Urinary bladder (tissue), 4 donors: ENCODE measurements around the gene LMOD1. TPM values are rescaled to one million over a fixed set of nuclear protein-coding genes. Genes with fewer than 3 reads are reported as not detected.

Experiments used
- DNase-seq: peaks from one replicate; pipeline ENCODE4 v3.0.0-alpha.2; 2015; ENCODE audit errors: extremely low spot score
- H3K27ac ChIP-seq: one replicate; pipeline ENCODE4 v1.5.1; 2013; ENCODE audit warnings: low read depth, mild to moderate bottlenecking, moderate library complexity
- H3K36me3 ChIP-seq: one replicate; pipeline ENCODE4 v1.6.1; 2013; ENCODE audit warnings: mild to moderate bottlenecking, moderate library complexity; ENCODE audit not compliant: insufficient read depth
- H3K4me1 ChIP-seq: one replicate; pipeline ENCODE4 v1.6.1; 2013; ENCODE audit warnings: mild to moderate bottlenecking, moderate library complexity; ENCODE audit not compliant: insufficient read depth
- H3K4me3 ChIP-seq: one replicate; pipeline ENCODE4 v1.5.1; 2013; ENCODE audit warnings: low read depth, low read length
- WGBS: extraction: QIAGEN DNeasy Blood & Tissue Kit; methylation state at CpG from one replicate; pipeline ENCODE4 v1.1.7; 2013; 5-methylcytosine and 5-hydroxymethylcytosine counted together
- polyA plus RNA-seq: library from polyadenylated mRNA; stranded (reverse); fragments of 200-250 nt; gene quantifications from one replicate; pipeline ENCODE4 v1.2.3, GENCODE V29; 2013
- total RNA-seq: library from RNA; depleted of rRNA; stranded (reverse); fragments of >200 nt; gene quantifications from one replicate; pipeline ENCODE4 v1.2.3, GENCODE V29; 2014
- donor health status: healthy with polysubstance abuse.
- donor health status: healthy.

The LMOD1 gene
- total and polyA plus RNA-seq, 2 donors = 71.7 to 731 TPM

GRCh38 chr1:201889090-201889968 is 57.0 kb downstream of the LMOD1 start:
- WGBS = 18% methylated on average over 33 of the region's 33 CpGs
- H3K4me1 ChIP-seq = no peaks in the 10 kb centered on the region
- no peak overlapping the region for H3K27ac ChIP-seq
- DNase-seq = no peak
- H3K36me3 ChIP-seq = no peaks in the 10 kb centered on the region
- H3K4me3 ChIP-seq = peak overlapping the region; percentile 72

- H3K36me3 ChIP-seq = no peaks in the 10 kb centered on the region
- no peaks in the 10 kb centered on the region for H3K4me1 ChIP-seq
- 3% methylated on average over 49 of the region's 49 CpGs for WGBS
- peak within 1 kb of the TSS; percentile 72 for H3K4me3 ChIP-seq
- DNase-seq = no peak
- no peak within 1 kb of the TSS for H3K27ac ChIP-seq
These were observed 57.9 kb downstream of the LMOD1 start, which contains the start of gene SHISA4 for GRCh38 chr1:201888282-201889089. Gene SHISA4 (plus strand): TSS chr1:201888898. CDS start chr1:201888995, 97 bp downstream.

GRCh38 chr1:201887116-201887866 is 59.1 kb downstream of the LMOD1 start:
- no peak for DNase-seq
- H3K27ac ChIP-seq = no peak overlapping the region
- no peaks in the 10 kb centered on the region for H3K4me1 ChIP-seq
- no peaks in the 10 kb centered on the region for H3K36me3 ChIP-seq
- 79% methylated on average over 5 of the region's 5 CpGs for WGBS
- no peak overlapping the region for H3K4me3 ChIP-seq

GRCh38 chr1:201886103-201886885 is 60.1 kb downstream of the LMOD1 start:
- no peak overlapping the region for H3K4me3 ChIP-seq
- no peaks in the 10 kb centered on the region for H3K36me3 ChIP-seq
- no peak for DNase-seq
- WGBS = 85% methylated on average over 9 of the region's 9 CpGs
- H3K4me1 ChIP-seq = no peaks in the 10 kb centered on the region
- no peak overlapping the region for H3K27ac ChIP-seq

- 75% methylated on average over 6 of the region's 6 CpGs for WGBS
- Histone ChIP-seq H3K36me3 (no peaks in the 10 kb centered on the region), H3K27ac (no peak overlapping the region), H3K4me1 (no peaks in the 10 kb centered on the region), H3K4me3 (no peak overlapping the region)
- no peak for DNase-seq
These were observed 60.7 kb downstream of the LMOD1 start for GRCh38 chr1:201885531-201886075.

GRCh38 chr1:201884425-201884824 is 61.9 kb downstream of the LMOD1 start:
- DNase-seq = no peak
- WGBS = 52% methylated on average over 1 of the region's 1 CpG
- no peak overlapping the region for H3K27ac ChIP-seq
- H3K4me3 ChIP-seq = no peak overlapping the region
- no peaks in the 10 kb centered on the region for H3K36me3 ChIP-seq
- no peaks in the 10 kb centered on the region for H3K4me1 ChIP-seq

GRCh38 chr1:201883786-201884185 is 62.6 kb downstream of the LMOD1 start:
- WGBS = 38% methylated on average over 7 of the region's 7 CpGs
- Histone ChIP-seq H3K27ac (no peak overlapping the region), H3K4me1 (no peaks in the 10 kb centered on the region), H3K36me3 (no peaks in the 10 kb centered on the region), H3K4me3 (no peak overlapping the region)
- DNase-seq = no peak

GRCh38 chr1:201883266-201883665 is 63.1 kb downstream of the LMOD1 start:
- Histone ChIP-seq H3K4me3 (no peak overlapping the region), H3K4me1 (no peaks in the 10 kb centered on the region), H3K36me3 (no peaks in the 10 kb centered on the region), H3K27ac (no peak overlapping the region)
- DNase-seq = no peak
- 78% methylated on average over 3 of the region's 3 CpGs for WGBS

- no peaks in the 10 kb centered on the region for H3K36me3 ChIP-seq
- H3K27ac ChIP-seq = no peak overlapping the region
- no peak overlapping the region for H3K4me3 ChIP-seq
- H3K4me1 ChIP-seq = no peaks in the 10 kb centered on the region
- 68% methylated on average over 2 of the region's 2 CpGs for WGBS
- DNase-seq = no peak
These were observed 63.6 kb downstream of the LMOD1 start for GRCh38 chr1:201882665-201883132.

GRCh38 chr1:201881617-201882016 is 64.7 kb downstream of the LMOD1 start:
- DNase-seq = no peak
- no peaks in the 10 kb centered on the region for H3K36me3 ChIP-seq
- 67% methylated on average over 1 of the region's 1 CpG for WGBS
- no peak overlapping the region for H3K27ac ChIP-seq
- no peak overlapping the region for H3K4me3 ChIP-seq
- H3K4me1 ChIP-seq = no peaks in the 10 kb centered on the region

- H3K27ac ChIP-seq = no peak overlapping the region
- no peak overlapping the region for H3K4me3 ChIP-seq
- no peaks in the 10 kb centered on the region for H3K4me1 ChIP-seq
- DNase-seq = no peak
- 61% methylated on average over 6 of the region's 6 CpGs for WGBS
- H3K36me3 ChIP-seq = no peaks in the 10 kb centered on the region
These were observed 65.3 kb downstream of the LMOD1 start for GRCh38 chr1:201880928-201881571.

- DNase-seq = no peak
- Histone ChIP-seq H3K4me1 (no peaks in the 10 kb centered on the region), H3K36me3 (no peaks in the 10 kb centered on the region), H3K4me3 (no peak overlapping the region), H3K27ac (no peak overlapping the region)
- WGBS = 44% methylated on average over 6 of the region's 6 CpGs
These were observed 68.4 kb downstream of the LMOD1 start for GRCh38 chr1:201877877-201878401.
